GM20431 (cell line): ENCODE measurements around the gene CPED1.

Experiments
- in situ Hi-C: fragments of 300-500 bp; cut with MseI, MboI; formaldehyde crosslinking; loops from one replicate; pipeline ENCODE4 v1.15.0; 2020; ENCODE audit warnings: low sequenced_read_pairs; ENCODE audit not compliant: unreplicated experiment

Gene CPED1

DNA sequence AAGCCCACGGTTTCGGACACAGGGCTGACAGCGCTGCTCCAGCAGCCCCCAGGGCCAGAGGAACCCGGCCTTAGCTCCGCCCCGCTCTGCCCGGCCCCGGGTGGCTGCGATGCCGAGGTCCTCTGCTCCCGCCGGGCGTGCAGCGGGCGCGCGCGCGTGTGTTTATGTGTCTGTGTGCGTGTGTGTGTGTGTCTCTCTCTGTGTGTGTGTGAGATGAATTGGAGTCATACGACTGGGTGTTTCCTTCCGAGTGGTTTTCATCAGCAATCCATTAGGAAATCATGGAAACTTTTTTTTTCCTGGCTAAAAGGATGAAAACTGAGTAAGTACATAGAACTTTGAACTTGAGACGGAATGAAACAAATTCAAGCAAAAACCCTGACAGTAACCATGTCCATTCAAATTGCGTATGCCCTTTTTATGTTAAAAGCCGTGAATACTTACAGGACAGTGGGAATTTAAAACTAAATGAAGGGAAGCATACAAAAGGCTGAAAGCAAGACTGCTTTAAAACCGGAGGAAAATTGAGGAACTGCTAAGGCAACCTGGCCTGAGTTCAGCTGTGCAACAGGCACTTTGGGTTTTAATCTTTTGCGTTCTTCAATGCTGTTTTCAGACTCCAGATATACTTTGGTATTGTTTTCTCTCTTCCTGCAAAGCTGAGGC is at the start of gene CPED1:
TSS of gene CPED1 (plus strand) at position 121 of the 666 bp plus-strand sequence. CDS start 911 bp downstream, outside the sequence.
- in situ Hi-C loops, result loop anchor here (25.0 kb wide), 1 partner anchor 99 kb away; no protein-coding TSS in a partner anchor

GRCh38 chr7:120939345-120939744 is 49.2 kb upstream of the CPED1 start:
- in situ Hi-C loops, result loop anchor here (25.0 kb wide), 1 partner anchor 127 kb away; no protein-coding TSS in a partner anchor

DNA sequence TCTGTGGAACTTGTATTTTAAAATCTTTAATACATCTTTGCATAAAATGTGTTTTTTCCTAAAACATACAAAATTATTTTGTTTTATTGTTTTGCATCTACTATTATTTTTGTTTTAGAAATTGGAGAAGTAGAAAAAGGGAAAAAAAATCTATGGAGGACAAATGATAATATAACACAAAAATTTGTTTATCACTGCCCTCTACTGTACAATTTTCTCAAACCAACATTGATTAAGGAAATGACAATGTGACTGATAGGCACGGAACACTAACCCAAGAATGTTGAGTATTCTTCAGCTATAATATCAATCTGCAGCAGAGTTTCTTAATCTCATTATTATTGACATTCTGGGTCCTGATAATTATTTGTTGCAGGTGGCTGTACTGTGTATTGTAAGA is 47.4 kb upstream of the CPED1 start:
- in situ Hi-C loops, result loop anchor here (25.0 kb wide), 1 partner anchor 129 kb away; no protein-coding TSS in a partner anchor

DNA sequence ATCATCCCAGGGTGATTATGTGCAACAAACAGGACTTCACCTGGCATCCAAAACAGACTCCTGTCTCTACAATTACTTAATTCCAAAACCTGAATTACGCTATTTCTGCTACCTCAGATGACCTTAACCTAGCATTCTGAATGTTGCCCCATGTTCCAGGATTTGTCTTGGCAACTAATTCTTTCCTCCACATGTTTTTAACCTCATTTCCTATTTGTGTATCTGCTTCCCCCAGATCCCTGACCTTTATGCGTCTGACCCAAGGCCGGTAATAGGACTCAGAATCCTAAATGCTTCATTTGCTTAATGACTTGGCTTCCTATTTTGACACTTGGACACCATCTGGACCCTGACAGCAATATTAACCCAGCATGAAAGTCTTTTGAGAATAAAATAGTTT is 46.7 kb upstream of the CPED1 start:
- in situ Hi-C loops, result loop anchor here (25.0 kb wide), 1 partner anchor 130 kb away; no protein-coding TSS in a partner anchor

- in situ Hi-C loops, result loop anchor here (25.0 kb wide), 1 partner anchor 131 kb away; no protein-coding TSS in a partner anchor
These were observed 45.6 kb upstream of the CPED1 start for GRCh38 chr7:120942861-120943260.

DNA sequence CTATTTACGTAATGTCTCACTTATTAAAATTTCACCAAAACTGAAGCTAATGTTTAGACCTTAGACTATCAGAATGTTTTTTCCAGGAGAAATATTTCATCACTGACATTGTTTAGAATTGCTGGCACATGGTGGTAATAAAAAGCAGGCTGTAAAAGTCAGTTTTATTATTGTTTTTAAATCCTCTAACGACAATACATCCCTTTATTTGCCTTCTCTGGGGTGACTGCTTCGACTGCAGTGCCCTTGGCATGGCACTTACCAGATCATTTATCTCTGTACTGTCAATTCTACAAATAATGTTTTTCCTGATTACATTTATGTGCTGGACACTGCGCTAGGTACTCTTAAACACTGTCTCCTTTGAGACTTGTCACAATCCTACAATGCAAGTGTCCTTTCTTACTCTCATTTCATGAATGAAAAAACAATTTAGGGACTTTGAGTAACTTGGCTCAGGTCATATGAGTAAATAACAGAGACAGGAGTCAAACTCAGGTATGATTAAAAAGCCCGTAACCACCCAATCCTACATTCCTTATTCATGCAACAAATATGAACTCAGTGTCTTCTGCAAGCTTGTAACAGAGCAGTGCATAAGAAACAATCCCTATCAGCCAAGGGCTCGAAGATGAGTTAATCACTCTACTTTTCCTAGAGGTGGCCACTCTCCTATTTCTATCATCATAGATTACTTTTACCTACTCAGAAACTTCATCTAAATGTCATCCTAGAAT is 43.5 kb upstream of the CPED1 start:
- in situ Hi-C loops, result loop anchor here (25.0 kb wide), 1 partner anchor 133 kb away; no protein-coding TSS in a partner anchor

DNA sequence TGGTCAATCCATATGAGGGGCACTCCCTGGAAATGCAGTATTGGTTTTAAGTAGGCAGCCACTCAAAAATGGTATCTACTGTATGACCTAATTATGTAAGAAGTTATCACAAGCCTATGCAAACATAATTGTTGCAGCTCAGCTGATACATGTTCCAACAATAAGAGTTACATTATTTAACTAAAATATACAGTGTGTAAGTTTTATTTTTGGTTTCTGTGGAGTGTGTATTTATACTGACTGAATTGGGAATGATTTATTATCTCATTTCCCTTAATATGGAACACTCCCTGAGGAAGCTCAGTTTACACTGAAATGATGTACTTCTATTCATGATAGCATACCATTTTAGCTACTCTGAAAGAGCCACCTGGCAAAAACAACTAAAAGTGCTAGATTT is 40.5 kb upstream of the CPED1 start:
- in situ Hi-C loops, result loop anchor here (25.0 kb wide), 1 partner anchor 136 kb away; no protein-coding TSS in a partner anchor

- in situ Hi-C loops, result loop anchor here (25.0 kb wide), 1 partner anchor 137 kb away; no protein-coding TSS in a partner anchor
These were observed 39.1 kb upstream of the CPED1 start for GRCh38 chr7:120949393-120949911.

- in situ Hi-C loops, result loop anchor here (25.0 kb wide), 1 partner anchor 138 kb away; no protein-coding TSS in a partner anchor
These were observed 38.4 kb upstream of the CPED1 start for GRCh38 chr7:120949998-120950538.

DNA sequence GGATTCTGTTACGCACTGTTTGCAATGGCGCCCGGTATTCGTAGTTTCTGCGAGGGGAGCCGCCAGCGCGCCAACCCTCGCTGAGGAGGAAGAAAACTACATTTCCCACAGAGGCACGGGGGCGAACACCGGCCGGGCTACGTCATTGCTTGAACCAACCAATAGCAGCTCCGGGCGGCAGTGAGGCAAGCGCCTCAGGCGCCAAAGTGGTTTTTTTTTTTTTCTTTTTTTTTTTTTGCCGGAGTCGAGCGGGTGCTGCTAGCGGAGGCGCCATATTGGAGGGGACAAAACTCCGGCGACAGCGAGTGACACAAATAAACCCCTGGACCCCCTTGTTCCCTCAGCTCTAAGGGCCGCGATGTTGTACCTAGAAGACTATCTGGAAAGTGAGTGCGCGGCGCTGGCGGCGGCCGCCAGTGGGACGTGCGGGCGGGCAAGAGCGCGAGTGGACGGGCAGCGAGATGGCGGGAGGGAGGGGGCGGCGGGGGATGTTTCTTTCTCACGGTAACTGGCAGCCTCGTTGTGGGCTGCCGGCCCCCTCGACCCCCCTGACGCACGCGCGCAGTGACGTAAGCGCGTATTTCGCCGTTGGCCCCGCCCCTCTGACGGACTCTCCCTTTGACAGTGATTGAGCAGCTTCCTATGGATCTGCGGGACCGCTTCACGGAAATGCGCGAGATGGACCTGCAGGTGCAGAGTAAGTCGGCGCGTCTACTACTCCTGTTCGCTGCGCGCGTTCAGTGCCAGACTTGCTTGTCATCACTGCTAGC is 37.8 kb upstream of the CPED1 start, which contains the start of gene ING3:
TSS of gene ING3 (plus strand) at position 239 of the 770 bp plus-strand sequence. CDS start at position 359, 120 bp downstream.
- in situ Hi-C loops, result no loop called here

DNA sequence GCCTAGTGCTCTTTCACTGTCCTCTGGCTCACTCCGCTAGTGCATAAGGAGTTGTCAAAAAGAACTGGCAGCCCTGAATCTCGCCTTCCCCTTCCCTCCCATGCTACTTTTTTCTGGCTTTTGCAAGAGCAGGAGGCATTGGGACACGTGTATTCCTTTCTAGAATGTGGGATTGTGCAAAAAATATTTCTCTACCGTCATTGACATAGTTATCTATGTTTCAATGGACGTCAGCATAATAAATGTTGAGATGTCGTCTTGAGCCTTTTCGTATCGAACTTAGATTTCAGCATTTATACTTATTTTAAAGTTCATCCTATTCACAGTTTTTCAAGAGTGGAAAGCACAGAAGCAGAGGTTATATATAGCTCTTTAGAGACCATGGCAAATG is 37.2 kb upstream of the CPED1 start:
- in situ Hi-C loops, result no loop called here

DNA sequence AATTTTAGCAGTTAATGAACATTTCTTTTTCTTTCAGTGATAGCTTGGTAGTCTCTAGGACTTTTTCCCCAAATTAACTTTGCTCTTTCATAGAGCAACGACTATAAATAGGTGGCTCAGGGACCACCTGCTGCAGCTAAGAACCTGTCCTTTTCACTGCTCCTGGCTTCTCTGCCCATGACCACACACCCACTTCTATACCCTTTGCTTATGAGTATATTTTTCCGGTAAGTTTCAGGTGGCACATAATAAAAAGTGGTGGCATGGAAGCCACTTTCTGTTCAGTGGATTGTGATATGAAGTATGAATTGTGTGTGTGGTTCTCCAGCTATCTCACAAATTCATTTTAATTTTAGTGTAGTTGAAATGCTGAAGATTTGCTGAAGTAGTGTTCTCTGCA is 36.7 kb upstream of the CPED1 start:
- in situ Hi-C loops, result no loop called here

DNA sequence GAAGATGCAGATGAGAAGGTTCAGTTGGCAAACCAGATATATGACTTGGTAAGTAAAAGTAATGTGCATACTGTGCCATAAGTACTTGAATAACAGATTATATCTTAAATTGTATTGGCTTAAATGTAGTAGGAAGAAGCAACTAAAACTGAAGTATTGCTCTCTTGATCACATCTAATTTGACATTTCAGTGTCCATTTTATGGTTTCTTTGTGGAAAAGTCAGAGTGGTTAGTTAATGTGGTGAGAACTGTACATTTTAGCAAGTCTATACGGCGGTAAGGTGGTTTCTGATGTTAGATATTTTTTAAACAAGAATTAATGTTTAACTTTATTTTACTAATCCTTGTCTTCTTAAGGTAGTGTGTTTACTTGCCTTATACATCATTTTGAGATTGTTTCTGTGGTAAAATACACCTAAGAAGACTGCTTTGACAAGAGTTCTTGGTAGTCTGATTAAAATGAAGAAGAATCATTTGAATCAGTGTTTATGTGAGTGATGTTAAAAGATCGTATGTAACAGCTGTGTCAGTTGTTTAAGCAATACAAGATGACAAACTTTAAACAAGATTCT is 32.8 kb upstream of the CPED1 start:
- in situ Hi-C loops, result no loop called here

DNA sequence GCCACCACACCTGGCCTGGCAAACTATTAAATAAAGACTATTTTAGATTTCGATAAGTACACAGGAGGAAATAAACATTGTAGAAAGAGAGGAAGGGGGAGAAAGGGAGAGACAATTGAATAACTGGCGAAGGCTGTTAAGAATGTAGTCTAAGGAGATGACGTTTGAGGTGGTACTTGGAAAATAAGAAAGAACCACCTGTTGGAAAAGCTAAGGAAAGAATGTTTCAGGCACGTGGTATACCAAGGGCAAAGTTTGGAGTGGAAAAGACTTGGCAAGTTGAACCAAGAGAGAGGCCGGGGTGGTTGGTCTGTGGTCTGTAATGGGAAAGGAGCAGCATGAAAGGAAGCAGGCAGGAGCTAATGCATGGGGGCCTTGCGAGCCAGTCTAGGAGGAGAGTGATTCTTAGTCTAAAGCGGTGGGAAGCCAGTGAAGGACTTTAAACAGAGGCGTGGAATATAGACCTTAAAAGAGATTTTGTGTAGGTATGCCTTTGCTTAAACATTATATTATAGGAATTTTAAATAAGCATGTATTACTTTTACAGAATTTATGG is 28.5 kb upstream of the CPED1 start:
- in situ Hi-C loops, result no loop called here

GRCh38 chr7:120960714-120961113 is 27.8 kb upstream of the CPED1 start:
- in situ Hi-C loops, result no loop called here

DNA sequence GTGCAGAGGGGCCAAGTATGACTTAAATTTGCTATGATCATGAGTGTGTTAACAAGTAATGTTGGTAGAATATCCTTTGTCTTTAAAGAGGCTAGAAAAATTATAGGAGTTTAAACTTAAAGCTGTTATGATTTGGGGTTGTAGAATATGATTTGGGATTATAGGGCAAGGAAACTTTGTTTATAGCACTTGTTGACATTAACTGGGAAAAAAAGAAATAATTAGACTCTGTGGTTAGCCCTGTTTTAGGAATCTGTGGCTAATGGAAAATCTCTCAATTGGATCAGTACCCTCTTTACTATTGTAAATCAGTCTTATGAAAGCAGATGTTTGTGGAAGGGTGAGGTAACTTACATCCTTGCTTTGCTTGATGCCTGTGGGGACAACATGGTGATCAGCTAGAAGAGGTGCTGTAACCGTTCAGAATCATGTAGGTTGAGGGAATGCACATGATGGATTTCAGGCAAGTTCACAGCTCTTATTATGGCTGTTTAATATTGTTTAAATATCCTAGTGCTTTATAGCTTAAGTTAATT is 26.8 kb upstream of the CPED1 start:
- in situ Hi-C loops, result no loop called here

GRCh38 chr7:120964088-120964487 is 24.4 kb upstream of the CPED1 start:
- in situ Hi-C loops, result no loop called here

DNA sequence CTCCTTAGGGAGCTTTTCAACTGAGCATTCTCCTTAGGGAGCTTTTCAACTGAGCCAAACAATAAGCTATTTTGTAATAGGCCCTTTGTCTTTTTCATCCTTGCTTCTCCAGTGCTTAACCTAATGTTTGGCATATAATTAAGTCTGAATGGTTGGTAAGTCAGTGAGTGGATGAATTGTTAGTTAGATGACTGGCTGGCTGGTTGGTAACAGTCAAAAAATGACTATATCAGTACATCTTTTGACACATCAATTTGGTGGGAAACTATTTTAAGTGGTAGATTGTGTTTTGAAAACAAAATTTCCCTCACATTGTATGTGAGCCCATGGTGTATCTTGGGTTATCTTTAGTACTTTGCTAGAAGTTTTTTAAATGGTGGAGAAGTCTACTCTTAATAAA is 21.6 kb upstream of the CPED1 start:
- in situ Hi-C loops, result no loop called here

DNA sequence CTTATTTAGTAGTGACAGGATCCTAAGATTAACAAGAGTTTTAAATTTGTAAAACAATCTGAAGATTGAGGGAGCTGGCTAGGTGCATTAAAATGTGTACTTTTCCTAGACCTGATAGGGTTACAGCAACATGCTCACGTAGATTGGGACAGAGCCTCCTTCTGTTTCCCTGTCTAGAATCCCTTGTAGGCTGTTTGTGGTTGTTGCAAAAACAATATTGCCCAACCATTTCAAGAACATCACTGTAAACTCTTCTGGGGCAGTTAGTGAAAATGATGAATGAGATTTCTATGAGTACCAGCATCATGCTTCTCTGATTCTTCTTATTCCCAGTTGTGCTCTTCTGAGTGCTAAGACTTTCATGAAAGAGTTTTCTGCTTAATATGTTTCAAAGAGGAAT is 14.7 kb upstream of the CPED1 start:
- in situ Hi-C loops, result no loop called here
